Panc1 (cell line): ENCODE results near the gene GUCY2F.

Experiments
- CTCF ChIP-seq: fragments of 450-650 bp; IDR thresholded peaks from 2 replicates; pipeline ENCODE4 v1.5.1; 2017; ENCODE audit warnings: mild to moderate bottlenecking
- POLR2AphosphoS5 ChIP-seq: IDR thresholded peaks from 2 replicates; pipeline ENCODE4 v1.6.1; 2012; ENCODE audit warnings: mild to moderate bottlenecking, low read depth, low read length, moderate library complexity
- REST ChIP-seq, 2 experiments: IDR thresholded peaks; 2 replicates each; pipeline ENCODE4 v1.6.1; 2011 to 2012; ENCODE audit warnings: low read depth in 2 of 2, control low read depth in 1 of 2, low read length in 1 of 2, mild to moderate bottlenecking in 1 of 2, moderate library complexity in 1 of 2; ENCODE audit not compliant: insufficient read depth in 1 of 2
- SIN3A ChIP-seq: IDR thresholded peaks from 2 replicates; pipeline ENCODE4 v1.6.1; 2012; ENCODE audit warnings: low read depth, mild to moderate bottlenecking, low read length, moderate library complexity, borderline replicate concordance; ENCODE audit not compliant: insufficient read depth
- TCF7L2 ChIP-seq: IDR thresholded peaks from 2 replicates; pipeline ENCODE4 v1.6.1; 2011; ENCODE audit warnings: mild to moderate bottlenecking, low read depth, low read length, inconsistent platforms

GRCh38 chrX:109501176-109501575 lies 19.3 kb upstream of the GUCY2F start:
- no peak for TF ChIP-seq CTCF
- TF ChIP-seq POLR2AphosphoS5, result no peak
- no peak for TF ChIP-seq SIN3A
- no peak for TF ChIP-seq REST (IDR thresholded peaks at IDR 0.05; ENCODE audit: insufficient read depth in 1 of 2, low read depth in 2 of 2, low read length in 1 of 2)
- TF ChIP-seq TCF7L2, result no peak
